GM12878 (cell line): ENCODE results near the gene CACYBP. TPM values are rescaled to one million over a fixed set of nuclear protein-coding genes. Genes with fewer than 3 reads are reported as not detected.
A peak's percentile ranks its signal among the peaks of the same experiment; 100 is the strongest.

ENCODE experiments used
- ATAC-seq: fragments of 200-7000 bp; cut with Tn5 transposase; 3 replicates; pipeline ENCODE4 v1.9.1; 2020; ENCODE audit warnings: mild to moderate bottlenecking, moderate library complexity
- BruUV-seq: library from RNA; stranded (reverse); fragments of 400-500 nt; replicated peaks from 2 replicates; lab custom pipeline; 2021; lab: Mats Ljungman, UMichigan
- CTCF ChIA-PET: fragments of 300-600 bp; sonication (Branson Sonifier 250); formaldehyde crosslinking; extraction: SDS; loops from one replicate; lab custom pipeline; 2021; ENCODE audit warnings: inconsistent platforms; lab: Yijun Ruan, JAX
- POLR2A ChIA-PET: fragments of 350-600 bp; formaldehyde crosslinking; extraction: SDS; loops from one replicate; lab custom pipeline; 2021; ENCODE audit warnings: inconsistent platforms; lab: Charles Lee
- RAD21 ChIA-PET: fragments of 300-600 bp; sonication (Branson Sonifier 250); formaldehyde crosslinking; loops from one replicate; lab custom pipeline; 2023; ENCODE audit warnings: antibody characterized with exemption; ENCODE audit not compliant: unreplicated experiment; lab: Charles Lee
- SMC1A ChIA-PET: fragments of 300-600 bp; sonication (Branson Sonifier 250); formaldehyde crosslinking; loops from one replicate; lab custom pipeline; 2023; ENCODE audit not compliant: unreplicated experiment, uncharacterized antibody; lab: Charles Lee
- DNase-seq: peaks from one replicate; pipeline ENCODE4 v3.0.0-alpha.2; 2011; ENCODE audit warnings: low read depth, low spot score
- FAIRE-seq: peaks from 3 replicates; lab custom pipeline; 2011; peaks lifted over from hg19 to GRCh38; lab: Jason Lieb, UNC
- H2AFZ ChIP-seq: 2 replicates; pipeline ENCODE4 v1.6.0; 2011; ENCODE audit warnings: low read depth, low read length, control low read depth; ENCODE audit not compliant: control insufficient read depth
- H3K27ac ChIP-seq: 2 replicates; pipeline ENCODE4 v1.5.1; 2011; ENCODE audit warnings: control low read depth; ENCODE audit not compliant: control insufficient read depth, insufficient read depth
- H3K27me3 ChIP-seq, 2 experiments: replicated peaks in 1 of 2; 2 replicates each; pipeline versions ENCODE4 v1.6.0 to v1.6.1; 2011; ENCODE audit warnings: low read length in 1 of 2; ENCODE audit not compliant: control insufficient read depth in 2 of 2, insufficient read depth in 2 of 2
- H3K36me3 ChIP-seq, 2 experiments: 2 replicates each; pipeline ENCODE4 v1.5.1; 2011; ENCODE audit warnings: low read length in 1 of 2; ENCODE audit not compliant: control insufficient read depth in 2 of 2, insufficient read depth in 2 of 2
- H3K4me1 ChIP-seq: 2 replicates; pipeline ENCODE4 v1.6.1; 2011; ENCODE audit warnings: mild to moderate bottlenecking, low read length, moderate library complexity, mixed read lengths; ENCODE audit not compliant: control insufficient read depth, insufficient read depth
- H3K4me2 ChIP-seq: 2 replicates; pipeline ENCODE4 v1.6.0; 2011; ENCODE audit warnings: control low read depth; ENCODE audit not compliant: control insufficient read depth, insufficient read depth
- H3K4me3 ChIP-seq: fragments of 200-600 bp; sonication (generic); 2 replicates; pipeline ENCODE4 v1.5.1; 2016
- H3K79me2 ChIP-seq: 2 replicates; pipeline ENCODE4 v1.6.0; 2011; ENCODE audit warnings: low read length; ENCODE audit not compliant: control insufficient read depth, insufficient read depth
- H3K9ac ChIP-seq: 2 replicates; pipeline ENCODE4 v1.8.0; 2011; ENCODE audit warnings: low read length, control low read depth, mixed read lengths; ENCODE audit not compliant: control insufficient read depth, insufficient read depth
- H3K9me3 ChIP-seq: replicated peaks from 3 replicates; pipeline ENCODE4 v1.5.1; 2011; ENCODE audit warnings: mild to moderate bottlenecking, low read length; ENCODE audit not compliant: control insufficient read depth, insufficient read depth
- H4K20me1 ChIP-seq: 2 replicates; pipeline ENCODE4 v1.6.0; 2011; ENCODE audit not compliant: control insufficient read depth, insufficient read depth
- CHD2 ChIP-seq: IDR thresholded peaks from 2 replicates; pipeline ENCODE4 v1.6.1; 2011; ENCODE audit warnings: low read depth, low read length, improper control_type of control experiment, borderline replicate concordance
- ESRRA ChIP-seq: IDR thresholded peaks from 2 replicates; pipeline ENCODE4 v1.6.1; 2012; ENCODE audit warnings: mild to moderate bottlenecking, low read length, improper control_type of control experiment
- ETV6 ChIP-seq, 2 experiments: fragments of 450-650 bp in 1 of 2; IDR thresholded peaks in 1 of 2; conservative IDR thresholded peaks in 1 of 2; 2 replicates each; pipeline ENCODE4 v1.6.1; 2014; ENCODE audit warnings: antibody characterized with exemption in 1 of 2, borderline replicate concordance in 1 of 2, low read depth in 1 of 2, mild to moderate bottlenecking in 1 of 2, moderate library complexity in 1 of 2
- HCFC1 ChIP-seq: fragments of 150-350 bp; IDR thresholded peaks from 2 replicates; pipeline ENCODE4 v1.6.1; 2014; ENCODE audit warnings: low read length
- JUNB ChIP-seq: IDR thresholded peaks from 2 replicates; pipeline ENCODE4 v1.6.1; 2016; ENCODE audit warnings: antibody characterized with exemption, mild to moderate bottlenecking
- NFIC ChIP-seq: IDR thresholded peaks from 2 replicates; pipeline ENCODE4 v1.6.1; 2012; ENCODE audit warnings: low read depth, mild to moderate bottlenecking, inconsistent platforms, low read length, moderate library complexity
- NRF1 ChIP-seq: conservative IDR thresholded peaks from 2 replicates; pipeline ENCODE4 v1.6.1; 2011; ENCODE audit warnings: mild to moderate bottlenecking, low read depth, low read length, improper control_type of control experiment
- ZBTB40 ChIP-seq: fragments of 450-650 bp; IDR thresholded peaks from 2 replicates; pipeline ENCODE4 v1.6.1; 2016; ENCODE audit warnings: mild to moderate bottlenecking, moderate library complexity, borderline replicate concordance
- WGBS: methylation state at CpG from one replicate; pipeline ENCODE4 v1.1.6; 2016; ENCODE audit warnings: low lambda C conversion rate; ENCODE audit not compliant: insufficient replicate concordance, insufficient coverage; ENCODE audit errors: missing lambda C conversion rate; 5-methylcytosine and 5-hydroxymethylcytosine counted together
- in situ Hi-C: fragments of 300-500 bp; cut with MboI; formaldehyde crosslinking; loops from 9 replicates; pipeline ENCODE4 v1.14.3; 2018; ENCODE audit warnings: mixed read lengths
- intact Hi-C: fragments of 100-400 bp; cut with micrococcal nuclease; formaldehyde crosslinking; loops from one replicate; pipeline ENCODE4 v1.14.2; 2022; ENCODE audit not compliant: unreplicated experiment
- polyA plus RNA-seq, 11 experiments: library from polyadenylated mRNA; depleted of rRNA in 4 of 11; unstranded in 6 of 11; stranded (reverse) in 5 of 11; fragments of >200 nt; fragmentation: Nextera tagmentation in 4 of 11; fragmentation: Illumina TruSeq in 1 of 11; extraction: Ambion mirVana in 4 of 11; extraction: Trizol in 1 of 11; gene quantifications; 1 replicate in 1 of 11; 2 replicates in 10 of 11; pipeline versions ENCODE4 v1.2.1 to v1.2.3, GENCODE V29; 2011 to 2016; ENCODE audit warnings: inconsistent platforms in 2 of 11, missing spikeins in 2 of 11, low read depth in 1 of 11
- total RNA-seq, 4 experiments: library from RNA; depleted of rRNA in 3 of 4; stranded (reverse); fragments of >200 nt in 3 of 4; fragmentation: Illumina TruSeq in 1 of 4; extraction: Trizol in 1 of 4; gene quantifications; 2 replicates each; pipeline versions ENCODE4 v1.2.1 to v1.2.3, GENCODE V29; 2013 to 2021

CACYBP gene
- total and polyA plus RNA-seq, 10 of the 15 experiments (the other 5 are each of a cell fraction or from before 2014, with no cell fraction given), result 77.7 to 488 (median 218) TPM

GRCh38 chr1:175000697-175001187 is 995 bp downstream of the CACYBP start:
- Histone ChIP-seq H3K36me3 (peaks cover 0 to 3% of the 10 kb centered on the region in 2 experiments; a peak in 1 of 4 replicates), H4K20me1 (no peaks in the 10 kb centered on the region), H3K27me3 (no peaks in the 10 kb centered on the region), H3K27ac (peak overlapping the region; percentile 99), H3K79me2 (peaks cover 68% of the 10 kb centered on the region), H3K4me3 (peak overlapping the region; percentile 94), H3K4me2 (peak overlapping the region; percentile 74), H3K9ac (peak overlapping the region; percentile 83), H3K9me3 (no peaks in the 10 kb centered on the region), H3K4me1 (peaks cover 9% of the 10 kb centered on the region), H2AFZ (peak overlapping the region; percentile 57; the same call in 1 of the 2 replicates)
- intact Hi-C loops (no loop called here), in situ Hi-C loops (no loop called here)
- ChIA-PET POLR2A (interaction anchor here (0.7 to 4.7 kb wide), 15 partner anchors 10 to 1133 kb away, joined by 3 to 45 read pairs (median 5); partner anchors contain the start of genes MRPS14 and ZBTB37), RAD21 (interaction anchor here (0.8 to 4.4 kb wide), 14 partner anchors 11 to 252 kb away, joined by 3 to 58 read pairs (median 4); partner anchors contain the start of gene MRPS14), SMC1A (interaction anchor here (0.8 to 6.5 kb wide), 15 partner anchors 9 to 249 kb away, joined by 3 to 89 read pairs (median 5); partner anchors contain the start of gene MRPS14), CTCF (interaction anchor here (0.7 to 4.7 kb wide), 14 partner anchors 9 to 233 kb away, joined by 3 to 30 read pairs (median 4); partner anchors contain the start of gene MRPS14)
- no peak for ATAC-seq
- no peak for DNase-seq
- peak; percentile 7 for FAIRE-seq
- no TSS peak for BruUV-seq
- TF ChIP-seq NFIC, result 0 out of 2 replicates have a peak, but pooled peaks have one; percentile 26
- TF ChIP-seq ETV6 (conservative IDR thresholded peaks at IDR 0.05 in 1 of 2, IDR thresholded peaks at IDR 0.05 in 1 of 2; ENCODE audit: borderline replicate concordance in 1 of 2, low read depth in 1 of 2), result no peak
- no peak for TF ChIP-seq ESRRA
- TF ChIP-seq HCFC1, result no peak
- TF ChIP-seq JUNB, result peak; percentile 12; the same call in 1 of the 2 replicates
- no peak for TF ChIP-seq ZBTB40
- no peak for TF ChIP-seq NRF1
- no peak for TF ChIP-seq CHD2
- WGBS, result under 1% methylated on average over 5 of the region's 5 CpGs
